Measurements from ENCODE around the gene ARHGEF17. TPM values are rescaled to one million over a fixed set of nuclear protein-coding genes. Genes with fewer than 3 reads are reported as not detected.

Gene ARHGEF17
- polyA plus RNA-seq, 4 donors = 0.67 to 54.8 (median 6.5) TPM

GRCh38 chr11:73275381-73275750, 32.7 kb upstream of the ARHGEF17 start:
- DNase-seq (no peak), FAIRE-seq (no peak)
- H3K9me3 ChIP-seq (ENCODE audit: control insufficient read depth in 2 of 2, insufficient read depth in 1 of 2, low read depth in 1 of 2, low read length in 1 of 2) = no peaks in the 10 kb centered on the region
- no peak overlapping the region for H3K27ac ChIP-seq (ENCODE audit: low read depth in 1 of 3, low read length in 2 of 3)
- no peak overlapping the region for H3K4me3 ChIP-seq (ENCODE audit: low read depth in 1 of 3, low read length in 3 of 3)
- no peaks in the 10 kb centered on the region for H3K27me3 ChIP-seq (ENCODE audit: control insufficient read depth in 3 of 3, insufficient read depth in 3 of 3, low read length in 3 of 3)
- WGBS, 3 donors = 86 to 97% (median 94%) methylated on average over 4 of the region's 4 CpGs
- H3K4me1 ChIP-seq (ENCODE audit: control insufficient read depth in 3 of 3, insufficient read depth in 2 of 3, low read depth in 1 of 3, low read length in 2 of 3) = peaks cover 5 to 55% (median 12%) of the 10 kb centered on the region in 3 donors
- peaks cover 0 to 25% (median 0%) of the 10 kb centered on the region in 3 donors for H3K36me3 ChIP-seq (ENCODE audit: control insufficient read depth in 3 of 3, insufficient read depth in 2 of 3, low read depth in 1 of 3, low read length in 3 of 3)

DNA sequence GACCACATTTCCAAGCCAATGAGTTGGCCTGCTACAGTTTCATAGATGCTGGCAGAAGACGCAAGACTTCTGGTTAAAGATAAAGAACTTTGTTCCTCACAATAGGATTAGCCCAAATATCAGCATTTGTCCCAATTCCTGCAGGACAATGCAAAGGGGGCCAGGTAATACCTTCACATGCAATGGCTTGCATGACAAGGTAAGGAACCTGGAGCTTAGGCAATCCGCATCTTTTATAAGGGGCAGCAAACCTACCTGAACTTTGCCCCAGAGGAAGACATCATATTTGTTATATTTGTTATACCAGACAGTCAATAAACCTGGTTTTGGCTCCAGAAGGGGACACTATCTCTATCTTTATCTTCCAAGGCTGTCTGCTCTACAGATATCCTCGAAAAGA, 30.6 kb upstream of the ARHGEF17 start:
- Histone ChIP-seq H3K9me3 (ENCODE audit: control insufficient read depth in 2 of 2, insufficient read depth in 1 of 2, low read depth in 1 of 2, low read length in 1 of 2) (no peaks in the 10 kb centered on the region), H3K27ac (ENCODE audit: low read depth in 1 of 3, low read length in 2 of 3) (no peak overlapping the region), H3K36me3 (ENCODE audit: control insufficient read depth in 3 of 3, insufficient read depth in 2 of 3, low read depth in 1 of 3, low read length in 3 of 3) (peaks cover 0 to 28% (median 0%) of the 10 kb centered on the region in 3 donors), H3K4me1 (ENCODE audit: control insufficient read depth in 3 of 3, insufficient read depth in 2 of 3, low read depth in 1 of 3, low read length in 2 of 3) (peaks cover 2 to 61% (median 3%) of the 10 kb centered on the region in 3 donors), H3K27me3 (ENCODE audit: control insufficient read depth in 3 of 3, insufficient read depth in 3 of 3, low read length in 3 of 3) (no peaks in the 10 kb centered on the region), H3K4me3 (ENCODE audit: low read depth in 1 of 3, low read length in 3 of 3) (no peak overlapping the region)
- 64 to 80% (median 69%) methylated on average over 3 of the region's 3 CpGs for WGBS, 3 donors
- DNase-seq = no peak
- FAIRE-seq = no peak

DNA sequence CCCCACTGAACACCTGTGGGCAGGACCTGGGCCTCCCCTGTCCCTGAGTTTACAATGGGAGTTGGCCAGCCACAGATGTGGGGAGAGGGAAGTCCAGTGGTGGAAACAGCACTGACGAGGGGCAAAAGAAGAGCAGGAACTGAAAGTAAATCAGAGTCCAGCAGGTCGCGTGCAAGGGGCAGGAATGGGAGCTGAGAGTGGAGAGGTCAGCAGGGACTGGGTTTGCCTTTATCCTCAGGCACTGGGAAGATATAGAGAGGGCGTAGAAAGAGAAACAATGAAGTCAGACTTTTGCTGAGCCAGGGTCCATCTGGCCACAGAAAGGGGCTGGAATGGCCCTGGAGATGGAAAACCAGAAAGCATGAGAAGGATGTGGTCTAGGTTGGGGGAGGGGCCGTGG, 27.4 kb upstream of the ARHGEF17 start:
- Histone ChIP-seq H3K27ac (ENCODE audit: low read depth in 1 of 3, low read length in 2 of 3) (peak overlapping the region in 1 of 3 donors; percentile 90), H3K27me3 (ENCODE audit: control insufficient read depth in 3 of 3, insufficient read depth in 3 of 3, low read length in 3 of 3) (no peaks in the 10 kb centered on the region), H3K9me3 (ENCODE audit: control insufficient read depth in 2 of 2, insufficient read depth in 1 of 2, low read depth in 1 of 2, low read length in 1 of 2) (no peaks in the 10 kb centered on the region), H3K4me1 (ENCODE audit: control insufficient read depth in 3 of 3, insufficient read depth in 2 of 3, low read depth in 1 of 3, low read length in 2 of 3) (peaks cover 0 to 52% (median 0%) of the 10 kb centered on the region in 3 donors), H3K4me3 (ENCODE audit: low read depth in 1 of 3, low read length in 3 of 3) (no peak overlapping the region), H3K36me3 (ENCODE audit: control insufficient read depth in 3 of 3, insufficient read depth in 2 of 3, low read depth in 1 of 3, low read length in 3 of 3) (peaks cover 0 to 26% (median 0%) of the 10 kb centered on the region in 3 donors)
- 62 to 66% (median 64%) methylated on average over 5 of the region's 5 CpGs for WGBS, 3 donors
- peak in 1 of 2 donors; percentile 69 for DNase-seq
- no peak for FAIRE-seq

DNA sequence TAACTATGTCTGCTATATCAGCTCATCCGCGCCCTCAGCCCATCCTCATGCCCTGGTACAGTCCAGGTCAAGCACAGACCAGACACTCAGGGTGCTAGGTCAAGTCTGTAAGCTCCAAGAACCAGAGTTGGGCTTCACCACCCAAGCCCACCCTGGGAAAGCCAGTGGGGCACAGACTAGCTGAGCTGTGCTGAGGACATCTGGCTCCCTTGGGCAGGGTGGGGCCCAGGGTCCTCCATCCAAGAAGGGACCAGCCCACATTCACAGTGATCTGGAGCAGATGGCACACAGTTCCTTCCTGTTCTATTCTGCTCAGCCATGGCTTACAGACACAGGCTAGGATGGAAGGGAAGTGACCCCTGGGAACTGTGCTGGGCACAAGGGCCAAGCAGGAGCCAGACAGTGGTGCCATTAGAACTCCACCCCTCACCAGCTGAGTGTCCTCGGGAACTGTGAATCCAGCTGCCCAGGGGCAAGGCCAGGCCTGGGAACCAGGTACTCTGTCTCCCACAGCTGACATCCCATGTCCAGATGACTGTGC, 26.8 kb upstream of the ARHGEF17 start:
- Histone ChIP-seq H3K9me3 (ENCODE audit: control insufficient read depth in 2 of 2, insufficient read depth in 1 of 2, low read depth in 1 of 2, low read length in 1 of 2) (no peaks in the 10 kb centered on the region), H3K27ac (ENCODE audit: low read depth in 1 of 3, low read length in 2 of 3) (peak overlapping the region in 1 of 3 donors; percentile 90), H3K36me3 (ENCODE audit: control insufficient read depth in 3 of 3, insufficient read depth in 2 of 3, low read depth in 1 of 3, low read length in 3 of 3) (peaks cover 0 to 32% (median 0%) of the 10 kb centered on the region in 3 donors), H3K4me1 (ENCODE audit: control insufficient read depth in 3 of 3, insufficient read depth in 2 of 3, low read depth in 1 of 3, low read length in 2 of 3) (peaks cover 0 to 57% (median 0%) of the 10 kb centered on the region in 3 donors), H3K27me3 (ENCODE audit: control insufficient read depth in 3 of 3, insufficient read depth in 3 of 3, low read length in 3 of 3) (no peaks in the 10 kb centered on the region), H3K4me3 (ENCODE audit: low read depth in 1 of 3, low read length in 3 of 3) (no peak overlapping the region)
- WGBS, 3 donors = 86 to 96% (median 87%) methylated on average over 3 of the region's 3 CpGs
- DNase-seq (no peak), FAIRE-seq (no peak)

GRCh38 chr11:73281796-73282660, 26.0 kb upstream of the ARHGEF17 start:
- Histone ChIP-seq H3K27ac (ENCODE audit: low read depth in 1 of 3, low read length in 2 of 3) (peak overlapping the region in 1 of 3 donors; percentile 90), H3K4me3 (ENCODE audit: low read depth in 1 of 3, low read length in 3 of 3) (no peak overlapping the region), H3K9me3 (ENCODE audit: control insufficient read depth in 2 of 2, insufficient read depth in 1 of 2, low read depth in 1 of 2, low read length in 1 of 2) (no peaks in the 10 kb centered on the region), H3K4me1 (ENCODE audit: control insufficient read depth in 3 of 3, insufficient read depth in 2 of 3, low read depth in 1 of 3, low read length in 2 of 3) (peaks cover 0 to 64% (median 0%) of the 10 kb centered on the region in 3 donors), H3K27me3 (ENCODE audit: control insufficient read depth in 3 of 3, insufficient read depth in 3 of 3, low read length in 3 of 3) (no peaks in the 10 kb centered on the region), H3K36me3 (ENCODE audit: control insufficient read depth in 3 of 3, insufficient read depth in 2 of 3, low read depth in 1 of 3, low read length in 3 of 3) (peaks cover 0 to 33% (median 0%) of the 10 kb centered on the region in 3 donors)
- DNase-seq (no peak), FAIRE-seq (no peak)
- 70 to 91% (median 86%) methylated on average over 3 of the region's 3 CpGs for WGBS, 3 donors

DNA sequence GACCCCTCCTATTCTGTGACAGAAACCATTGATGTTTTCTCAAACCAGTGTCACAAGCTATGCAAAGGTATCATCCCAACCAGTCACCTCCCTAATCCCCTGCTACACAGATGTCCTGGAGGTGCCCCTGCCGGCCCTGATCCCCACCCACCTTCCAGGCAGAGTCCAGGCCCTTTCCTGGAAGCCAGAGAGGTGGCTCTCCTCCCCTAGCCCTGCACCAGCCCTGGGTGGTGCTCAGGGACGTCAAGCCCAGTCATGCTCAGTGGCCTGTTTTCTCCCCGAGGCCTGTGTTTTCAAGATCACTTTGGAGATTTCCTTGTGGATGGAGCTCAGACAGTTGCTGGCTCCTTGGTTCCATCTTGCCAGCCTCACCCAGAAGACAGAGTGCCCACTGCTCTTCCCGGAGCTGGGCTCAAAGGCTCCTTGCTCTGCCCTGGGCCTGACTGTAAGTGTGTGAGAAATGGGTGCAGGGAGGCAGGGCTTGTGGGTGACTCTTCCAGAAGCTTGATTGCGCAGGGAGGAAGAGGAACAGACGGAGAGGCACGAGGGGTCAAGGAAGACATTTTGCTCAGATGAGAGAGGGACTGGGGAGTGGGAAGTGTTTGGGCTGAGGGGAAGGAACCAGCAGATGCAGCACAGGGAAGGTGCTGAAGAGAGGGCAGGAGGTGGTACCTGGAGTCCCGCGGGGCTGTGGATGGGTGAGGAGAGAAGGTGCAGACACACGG, 24.6 kb upstream of the ARHGEF17 start:
- peak overlapping the region in 1 of 3 donors; percentile 12 for H3K27ac ChIP-seq (ENCODE audit: low read depth in 1 of 3, low read length in 2 of 3)
- H3K4me3 ChIP-seq (ENCODE audit: low read depth in 1 of 3, low read length in 3 of 3) = no peak overlapping the region
- H3K4me1 ChIP-seq (ENCODE audit: control insufficient read depth in 3 of 3, insufficient read depth in 2 of 3, low read depth in 1 of 3, low read length in 2 of 3) = peaks cover 0 to 72% (median 0%) of the 10 kb centered on the region in 3 donors
- FAIRE-seq (no peak), DNase-seq (peak in 1 of 2 donors; percentile 42)
- peaks cover 0 to 29% (median 0%) of the 10 kb centered on the region in 3 donors for H3K36me3 ChIP-seq (ENCODE audit: control insufficient read depth in 3 of 3, insufficient read depth in 2 of 3, low read depth in 1 of 3, low read length in 3 of 3)
- no peaks in the 10 kb centered on the region for H3K27me3 ChIP-seq (ENCODE audit: control insufficient read depth in 3 of 3, insufficient read depth in 3 of 3, low read length in 3 of 3)
- H3K9me3 ChIP-seq (ENCODE audit: control insufficient read depth in 2 of 2, insufficient read depth in 1 of 2, low read depth in 1 of 2, low read length in 1 of 2) = no peaks in the 10 kb centered on the region
- 76 to 79% (median 77%) methylated on average over 10 of the region's 10 CpGs for WGBS, 3 donors

- peaks cover 0 to 79% (median 0%) of the 10 kb centered on the region in 3 donors for H3K4me1 ChIP-seq (ENCODE audit: control insufficient read depth in 3 of 3, insufficient read depth in 2 of 3, low read depth in 1 of 3, low read length in 2 of 3)
- peaks cover 0 to 29% (median 0%) of the 10 kb centered on the region in 3 donors for H3K36me3 ChIP-seq (ENCODE audit: control insufficient read depth in 3 of 3, insufficient read depth in 2 of 3, low read depth in 1 of 3, low read length in 3 of 3)
- FAIRE-seq (no peak), DNase-seq (no peak)
- WGBS, 3 donors = 77 to 83% (median 82%) methylated on average over 3 of the region's 3 CpGs
- no peak overlapping the region for H3K27ac ChIP-seq (ENCODE audit: low read depth in 1 of 3, low read length in 2 of 3)
- no peak overlapping the region for H3K4me3 ChIP-seq (ENCODE audit: low read depth in 1 of 3, low read length in 3 of 3)
- no peaks in the 10 kb centered on the region for H3K9me3 ChIP-seq (ENCODE audit: control insufficient read depth in 2 of 2, insufficient read depth in 1 of 2, low read depth in 1 of 2, low read length in 1 of 2)
- no peaks in the 10 kb centered on the region for H3K27me3 ChIP-seq (ENCODE audit: control insufficient read depth in 3 of 3, insufficient read depth in 3 of 3, low read length in 3 of 3)
Observed at GRCh38 chr11:73284106-73284505, 24.0 kb upstream of the ARHGEF17 start.

DNA sequence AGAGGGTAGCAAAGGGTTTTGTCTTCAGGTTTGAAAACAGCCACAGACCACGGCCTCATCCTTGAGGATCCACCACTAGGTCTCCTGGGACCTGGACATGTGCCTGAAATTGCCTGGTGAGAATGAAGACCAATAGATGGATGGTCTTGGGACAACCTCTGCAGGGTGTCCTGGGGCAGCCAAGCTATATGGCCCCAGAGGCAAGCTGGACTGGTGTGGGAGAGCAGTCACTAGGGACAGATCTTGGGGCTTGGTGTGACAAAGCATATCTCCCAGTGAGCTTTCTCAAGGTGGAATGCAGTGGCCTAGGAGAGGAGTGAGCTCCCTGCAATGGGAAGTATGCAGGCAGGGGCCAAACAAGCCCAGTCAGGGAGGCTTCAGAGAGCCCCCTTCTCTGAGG, 22.4 kb upstream of the ARHGEF17 start:
- DNase-seq = no peak
- Histone ChIP-seq H3K36me3 (ENCODE audit: control insufficient read depth in 3 of 3, insufficient read depth in 2 of 3, low read depth in 1 of 3, low read length in 3 of 3) (peaks cover 0 to 29% (median 0%) of the 10 kb centered on the region in 3 donors), H3K4me3 (ENCODE audit: low read depth in 1 of 3, low read length in 3 of 3) (no peak overlapping the region), H3K4me1 (ENCODE audit: control insufficient read depth in 3 of 3, insufficient read depth in 2 of 3, low read depth in 1 of 3, low read length in 2 of 3) (peaks cover 0 to 77% (median 0%) of the 10 kb centered on the region in 3 donors), H3K27me3 (ENCODE audit: control insufficient read depth in 3 of 3, insufficient read depth in 3 of 3, low read length in 3 of 3) (no peaks in the 10 kb centered on the region), H3K27ac (ENCODE audit: low read depth in 1 of 3, low read length in 2 of 3) (no peak overlapping the region), H3K9me3 (ENCODE audit: control insufficient read depth in 2 of 2, insufficient read depth in 1 of 2, low read depth in 1 of 2, low read length in 1 of 2) (no peaks in the 10 kb centered on the region)
- no peak for FAIRE-seq
- WGBS, 3 donors = 85 to 89% (median 89%) methylated on average over 1 of the region's 1 CpG

Data from small intestine (tissue), 7 donors.